Astrocyte (in vitro differentiated cells and primary cell): ENCODE measurements around the gene TAPBPL. TPM values are rescaled to one million over a fixed set of nuclear protein-coding genes. Genes with fewer than 3 reads are reported as not detected.
"Not testable (repeated sequence)": the region's sequence is repeated elsewhere in the genome, so short reads cannot be mapped to it uniquely, and the experiment has no call there.

Experiments used
- DNase-seq: peaks from one replicate; pipeline ENCODE4 v3.0.0-alpha.2; 2010; ENCODE audit warnings: low read depth
- FAIRE-seq: peaks from 2 replicates; lab custom pipeline; 2011; peaks lifted over from hg19 to GRCh38; lab: Jason Lieb, UNC
- H2AFZ ChIP-seq: 2 replicates; pipeline ENCODE4 v1.6.0; 2012; ENCODE audit warnings: low read depth, low read length, inconsistent platforms
- H3K27ac ChIP-seq: 2 replicates; pipeline ENCODE4 v1.5.1; 2011; ENCODE audit warnings: low read depth, low read length, inconsistent platforms
- H3K27me3 ChIP-seq: 2 replicates; pipeline ENCODE4 v1.6.0; 2011; ENCODE audit warnings: low read length, inconsistent platforms; ENCODE audit not compliant: insufficient read depth
- H3K36me3 ChIP-seq: 2 replicates; pipeline ENCODE4 v1.5.1; 2011; ENCODE audit warnings: low read length, inconsistent platforms; ENCODE audit not compliant: insufficient read depth
- H3K4me1 ChIP-seq: 2 replicates; pipeline ENCODE4 v1.5.1; 2011; ENCODE audit warnings: low read length, inconsistent platforms; ENCODE audit not compliant: insufficient read depth
- H3K4me2 ChIP-seq: 2 replicates; pipeline ENCODE4 v1.6.0; 2012; ENCODE audit warnings: low read length, inconsistent platforms
- H3K4me3 ChIP-seq: 2 replicates; pipeline ENCODE4 v1.5.1; 2011; ENCODE audit warnings: low read depth, mild to moderate bottlenecking, low read length, inconsistent platforms; ENCODE audit not compliant: insufficient read depth
- H3K79me2 ChIP-seq: 2 replicates; pipeline ENCODE4 v1.6.0; 2012; ENCODE audit warnings: mild to moderate bottlenecking, low read length, inconsistent platforms; ENCODE audit not compliant: insufficient read depth
- H3K9ac ChIP-seq: 2 replicates; pipeline ENCODE4 v1.6.0; 2012; ENCODE audit warnings: mild to moderate bottlenecking, low read length, inconsistent platforms
- H3K9me3 ChIP-seq: 2 replicates; pipeline ENCODE4 v1.5.1; 2012; ENCODE audit warnings: low read depth, mild to moderate bottlenecking, low read length, inconsistent platforms; ENCODE audit not compliant: insufficient read depth
- H4K20me1 ChIP-seq: 2 replicates; pipeline ENCODE4 v1.6.0; 2012; ENCODE audit warnings: low read length, inconsistent platforms; ENCODE audit not compliant: insufficient read depth
- H3K27ac Mint-ChIP-seq: one replicate; pipeline ENCODE4 v1.8.0; 2021; ENCODE audit warnings: mild to moderate bottlenecking, mixed read lengths; ENCODE audit not compliant: unreplicated experiment
- H3K27me3 Mint-ChIP-seq: one replicate; pipeline ENCODE4 v1.8.0; 2021; ENCODE audit warnings: low read depth, mixed read lengths; ENCODE audit not compliant: unreplicated experiment
- H3K36me3 Mint-ChIP-seq: one replicate; pipeline ENCODE4 v1.8.0; 2021; ENCODE audit warnings: low read depth, mixed read lengths; ENCODE audit not compliant: unreplicated experiment
- H3K4me1 Mint-ChIP-seq: one replicate; pipeline ENCODE4 v1.8.0; 2021; ENCODE audit warnings: low read depth, mixed read lengths; ENCODE audit not compliant: unreplicated experiment
- H3K4me3 Mint-ChIP-seq: one replicate; pipeline ENCODE4 v1.8.0; 2021; ENCODE audit warnings: mild to moderate bottlenecking, moderate library complexity, mixed read lengths; ENCODE audit not compliant: unreplicated experiment
- H3K9me3 Mint-ChIP-seq: one replicate; pipeline ENCODE4 v1.8.0; 2021; ENCODE audit warnings: mild to moderate bottlenecking, mixed read lengths; ENCODE audit not compliant: unreplicated experiment
- CTCF ChIP-seq: IDR thresholded peaks from 2 replicates; pipeline ENCODE4 v1.5.1; 2011; ENCODE audit warnings: low read depth, mild to moderate bottlenecking, inconsistent platforms, low read length, moderate library complexity; ENCODE audit not compliant: insufficient read depth
- EZH2 ChIP-seq: IDR thresholded peaks from 2 replicates; pipeline ENCODE4 v1.6.1; 2012; ENCODE audit warnings: mild to moderate bottlenecking, low read length, inconsistent platforms; ENCODE audit not compliant: insufficient read depth
- total RNA-seq: library from RNA; stranded (reverse); gene quantifications from 2 replicates; pipeline ENCODE4 v1.2.1, GENCODE V29; 2021

TAPBPL gene
- total RNA-seq, 1 donor from 2014 or later, result 1.6 TPM

GRCh38 chr12:6465467-6466183, 13.8 kb downstream of the TAPBPL start:
- peak; percentile 41 for DNase-seq

GRCh38 chr12:6466184-6466573, 14.3 kb downstream of the TAPBPL start:
- DNase-seq (no peak), FAIRE-seq (no peak)
- Histone ChIP-seq H3K79me2 (peaks cover 24% of the 10 kb centered on the region), H3K9ac (no peak overlapping the region), H3K36me3 (peaks cover 18% of the 10 kb centered on the region), H3K9me3 (no peaks in the 10 kb centered on the region), H3K4me2 (no peak overlapping the region), H2AFZ (no peak overlapping the region), H3K27ac (no peak overlapping the region), H3K4me1 (peaks cover 14% of the 10 kb centered on the region), H4K20me1 (peaks cover 35% of the 10 kb centered on the region), H3K4me3 (no peak overlapping the region), H3K27me3 (no peaks in the 10 kb centered on the region)
- no peak overlapping the region for H3K4me3 Mint-ChIP-seq
- TF ChIP-seq CTCF, result no peak
- no peak for TF ChIP-seq EZH2
- H3K4me1 Mint-ChIP-seq, result peaks cover 19% of the 10 kb centered on the region
- peaks cover 28% of the 10 kb centered on the region for H3K36me3 Mint-ChIP-seq
- no peak overlapping the region for H3K27ac Mint-ChIP-seq
- H3K27me3 Mint-ChIP-seq, result no peaks in the 10 kb centered on the region
- H3K9me3 Mint-ChIP-seq, result no peaks in the 10 kb centered on the region

More at GRCh38 chr12:6465467-6466183, 13.8 kb downstream of the TAPBPL start:
- no peaks in the 10 kb centered on the region for H3K27me3 ChIP-seq
- H3K36me3 ChIP-seq, result peaks cover 19% of the 10 kb centered on the region
- peaks cover 19% of the 10 kb centered on the region for H3K4me1 Mint-ChIP-seq
- FAIRE-seq, result peak; percentile 5
- H3K4me1 ChIP-seq, result peaks cover 14% of the 10 kb centered on the region
- H3K79me2 ChIP-seq, result peaks cover 24% of the 10 kb centered on the region
- H3K4me2 ChIP-seq, result no peak overlapping the region
- TF ChIP-seq CTCF (peak; percentile 87), EZH2 (no peak)
- H2AFZ ChIP-seq, result no peak overlapping the region
- no peak overlapping the region for H3K9ac ChIP-seq
- no peaks in the 10 kb centered on the region for H3K9me3 ChIP-seq
- no peak overlapping the region for H3K27ac Mint-ChIP-seq
- peaks cover 34% of the 10 kb centered on the region for H3K36me3 Mint-ChIP-seq
- no peaks in the 10 kb centered on the region for H3K27me3 Mint-ChIP-seq
- no peaks in the 10 kb centered on the region for H3K9me3 Mint-ChIP-seq
- H3K27ac ChIP-seq, result no peak overlapping the region
- H3K4me3 ChIP-seq, result no peak overlapping the region
- H4K20me1 ChIP-seq, result peaks cover 35% of the 10 kb centered on the region
- no peak overlapping the region for H3K4me3 Mint-ChIP-seq

- H2AFZ ChIP-seq, DNase-seq, H3K27me3 Mint-ChIP-seq, H3K4me3 ChIP-seq, FAIRE-seq, H3K4me3 Mint-ChIP-seq, H3K27me3 ChIP-seq, H3K9ac ChIP-seq, H3K9me3 ChIP-seq, H3K27ac Mint-ChIP-seq, H3K4me2 ChIP-seq, H3K27ac ChIP-seq, H3K9me3 Mint-ChIP-seq: not testable (repeated sequence)
- Mint-ChIP-seq H3K36me3 (peaks cover 23% of the 10 kb centered on the region), H3K4me1 (peaks cover 19% of the 10 kb centered on the region)
- Histone ChIP-seq H3K36me3 (peaks cover 18% of the 10 kb centered on the region), H3K79me2 (peaks cover 24% of the 10 kb centered on the region), H4K20me1 (peaks cover 35% of the 10 kb centered on the region), H3K4me1 (peaks cover 14% of the 10 kb centered on the region)
Measured at GRCh38 chr12:6466751-6467150, 14.9 kb downstream of the TAPBPL start.

- FAIRE-seq, H2AFZ ChIP-seq, H3K4me3 ChIP-seq, H3K27ac ChIP-seq, H3K9ac ChIP-seq, H3K9me3 ChIP-seq, H3K9me3 Mint-ChIP-seq, H3K27me3 ChIP-seq, H3K27me3 Mint-ChIP-seq, H3K27ac Mint-ChIP-seq, DNase-seq: not testable (repeated sequence)
- Histone ChIP-seq H3K79me2 (peaks cover 24% of the 10 kb centered on the region), H3K4me2 (peak overlapping the region; percentile 86), H3K36me3 (peaks cover 18% of the 10 kb centered on the region), H3K4me1 (peaks cover 14% of the 10 kb centered on the region), H4K20me1 (peaks cover 35% of the 10 kb centered on the region)
- Mint-ChIP-seq H3K4me1 (peaks cover 19% of the 10 kb centered on the region), H3K36me3 (peaks cover 19% of the 10 kb centered on the region), H3K4me3 (peak overlapping the region; percentile 94)
Measured at GRCh38 chr12:6467571-6468282, 15.9 kb downstream of the TAPBPL start.
